Measurements from ENCODE around the gene PDGFA. TPM values are rescaled to one million over a fixed set of nuclear protein-coding genes. Genes with fewer than 3 reads are reported as not detected.

PDGFA gene
- total and polyA plus RNA-seq, 2 experiments from 2014 or later: 35.6 to 43.1 TPM

DNA sequence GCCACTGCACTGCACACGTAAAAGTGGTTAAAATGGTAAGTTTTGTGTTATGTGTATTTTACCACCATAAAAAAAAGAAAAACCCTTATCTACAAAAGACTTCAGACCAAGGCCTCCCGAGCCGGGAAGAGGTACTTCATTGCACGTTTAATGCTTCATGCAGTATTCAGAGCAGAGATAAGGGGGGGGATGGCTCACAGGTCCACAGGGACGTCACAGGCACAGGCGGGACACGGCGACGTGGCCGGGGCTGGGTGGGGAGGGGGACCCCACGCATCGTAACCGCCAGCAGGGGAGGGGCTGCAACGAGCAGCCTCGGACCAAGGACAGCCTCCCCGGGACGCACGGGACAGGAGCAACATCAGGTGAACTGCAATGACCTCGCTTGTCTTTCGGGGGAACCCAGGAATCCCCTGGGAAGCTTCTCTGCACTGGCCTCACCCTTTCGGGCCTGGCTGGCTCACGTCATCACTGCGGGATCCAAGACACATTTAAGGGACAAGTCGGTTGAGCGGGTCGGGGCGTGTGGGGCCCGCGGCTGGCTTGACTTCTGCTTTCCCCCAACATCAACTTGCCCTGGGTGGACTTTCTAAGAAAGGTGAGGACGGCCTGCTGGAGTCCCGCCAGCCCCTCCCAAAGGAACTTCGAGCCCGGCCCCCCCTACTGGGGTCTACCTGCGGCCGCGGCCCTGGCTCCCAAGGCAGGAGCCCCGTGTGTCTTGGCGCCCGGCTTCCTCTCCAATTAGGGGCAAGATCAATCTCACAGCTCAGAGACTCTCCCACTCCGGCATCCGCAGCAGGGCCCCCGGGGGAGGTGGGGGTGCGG, 29.6 kb upstream of the PDGFA start:
- H3K27me3 ChIP-seq (ENCODE audit: insufficient read depth): no peaks in the 10 kb centered on the region
- H3K27ac Mint-ChIP-seq: 0 out of 2 replicates have a peak overlapping the region, but pooled peaks have one; percentile 47
- no peaks in the 10 kb centered on the region for H3K79me2 ChIP-seq (replicated peaks; ENCODE audit: insufficient read depth)
- H3F3A ChIP-seq (replicated peaks; ENCODE audit: low read depth): no peaks in the 10 kb centered on the region
- DNase-seq (ENCODE audit: low spot score) (no peak), ATAC-seq (peak; percentile 28; the same call in 2 of the 3 replicates)
- H3K27me3 Mint-ChIP-seq (ENCODE audit: insufficient read depth, low read depth, poor library complexity): peaks cover 6% of the 10 kb centered on the region
- H2AFZ ChIP-seq: no peak overlapping the region
- H3K4me3 Mint-ChIP-seq: no peak overlapping the region
- peaks cover 10% of the 10 kb centered on the region for H3K36me3 Mint-ChIP-seq (ENCODE audit: low read depth)
- H3K36me3 ChIP-seq (ENCODE audit: insufficient read depth): no peaks in the 10 kb centered on the region
- H3K27ac ChIP-seq (ENCODE audit: low read depth): no peak overlapping the region
- no peak overlapping the region for H3K4me3 ChIP-seq
- no peaks in the 10 kb centered on the region for H3K4me1 Mint-ChIP-seq
- no peaks in the 10 kb centered on the region for H3K9me2 ChIP-seq (ENCODE audit: insufficient read depth)
- H4K20me1 ChIP-seq (replicated peaks; ENCODE audit: insufficient read depth): no peaks in the 10 kb centered on the region
- TF ChIP-seq EZH2 (IDR thresholded peaks at IDR 0.05; ENCODE audit: low read depth, unreplicated experiment) (no peak), STAT1 (IDR thresholded peaks at IDR 0.05; ENCODE audit: unreplicated experiment) (no peak), POLR2AphosphoS5 (IDR thresholded peaks at IDR 0.05; ENCODE audit: low read depth) (no peak), NANOG (IDR thresholded peaks at IDR 0.05; ENCODE audit: borderline replicate concordance) (no peak)
- TF ChIP-seq, protein P1, sequence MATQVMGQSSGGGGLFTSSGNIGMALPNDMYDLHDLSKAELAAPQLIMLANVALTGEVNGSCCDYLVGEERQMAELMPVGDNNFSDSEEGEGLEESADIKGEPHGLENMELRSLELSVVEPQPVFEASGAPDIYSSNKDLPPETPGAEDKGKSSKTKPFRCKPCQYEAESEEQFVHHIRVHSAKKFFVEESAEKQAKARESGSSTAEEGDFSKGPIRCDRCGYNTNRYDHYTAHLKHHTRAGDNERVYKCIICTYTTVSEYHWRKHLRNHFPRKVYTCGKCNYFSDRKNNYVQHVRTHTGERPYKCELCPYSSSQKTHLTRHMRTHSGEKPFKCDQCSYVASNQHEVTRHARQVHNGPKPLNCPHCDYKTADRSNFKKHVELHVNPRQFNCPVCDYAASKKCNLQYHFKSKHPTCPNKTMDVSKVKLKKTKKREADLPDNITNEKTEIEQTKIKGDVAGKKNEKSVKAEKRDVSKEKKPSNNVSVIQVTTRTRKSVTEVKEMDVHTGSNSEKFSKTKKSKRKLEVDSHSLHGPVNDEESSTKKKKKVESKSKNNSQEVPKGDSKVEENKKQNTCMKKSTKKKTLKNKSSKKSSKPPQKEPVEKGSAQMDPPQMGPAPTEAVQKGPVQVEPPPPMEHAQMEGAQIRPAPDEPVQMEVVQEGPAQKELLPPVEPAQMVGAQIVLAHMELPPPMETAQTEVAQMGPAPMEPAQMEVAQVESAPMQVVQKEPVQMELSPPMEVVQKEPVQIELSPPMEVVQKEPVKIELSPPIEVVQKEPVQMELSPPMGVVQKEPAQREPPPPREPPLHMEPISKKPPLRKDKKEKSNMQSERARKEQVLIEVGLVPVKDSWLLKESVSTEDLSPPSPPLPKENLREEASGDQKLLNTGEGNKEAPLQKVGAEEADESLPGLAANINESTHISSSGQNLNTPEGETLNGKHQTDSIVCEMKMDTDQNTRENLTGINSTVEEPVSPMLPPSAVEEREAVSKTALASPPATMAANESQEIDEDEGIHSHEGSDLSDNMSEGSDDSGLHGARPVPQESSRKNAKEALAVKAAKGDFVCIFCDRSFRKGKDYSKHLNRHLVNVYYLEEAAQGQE (IDR thresholded peaks at IDR 0.05; ENCODE audit: unreplicated experiment): no peak
- TF ChIP-seq, protein P2, sequence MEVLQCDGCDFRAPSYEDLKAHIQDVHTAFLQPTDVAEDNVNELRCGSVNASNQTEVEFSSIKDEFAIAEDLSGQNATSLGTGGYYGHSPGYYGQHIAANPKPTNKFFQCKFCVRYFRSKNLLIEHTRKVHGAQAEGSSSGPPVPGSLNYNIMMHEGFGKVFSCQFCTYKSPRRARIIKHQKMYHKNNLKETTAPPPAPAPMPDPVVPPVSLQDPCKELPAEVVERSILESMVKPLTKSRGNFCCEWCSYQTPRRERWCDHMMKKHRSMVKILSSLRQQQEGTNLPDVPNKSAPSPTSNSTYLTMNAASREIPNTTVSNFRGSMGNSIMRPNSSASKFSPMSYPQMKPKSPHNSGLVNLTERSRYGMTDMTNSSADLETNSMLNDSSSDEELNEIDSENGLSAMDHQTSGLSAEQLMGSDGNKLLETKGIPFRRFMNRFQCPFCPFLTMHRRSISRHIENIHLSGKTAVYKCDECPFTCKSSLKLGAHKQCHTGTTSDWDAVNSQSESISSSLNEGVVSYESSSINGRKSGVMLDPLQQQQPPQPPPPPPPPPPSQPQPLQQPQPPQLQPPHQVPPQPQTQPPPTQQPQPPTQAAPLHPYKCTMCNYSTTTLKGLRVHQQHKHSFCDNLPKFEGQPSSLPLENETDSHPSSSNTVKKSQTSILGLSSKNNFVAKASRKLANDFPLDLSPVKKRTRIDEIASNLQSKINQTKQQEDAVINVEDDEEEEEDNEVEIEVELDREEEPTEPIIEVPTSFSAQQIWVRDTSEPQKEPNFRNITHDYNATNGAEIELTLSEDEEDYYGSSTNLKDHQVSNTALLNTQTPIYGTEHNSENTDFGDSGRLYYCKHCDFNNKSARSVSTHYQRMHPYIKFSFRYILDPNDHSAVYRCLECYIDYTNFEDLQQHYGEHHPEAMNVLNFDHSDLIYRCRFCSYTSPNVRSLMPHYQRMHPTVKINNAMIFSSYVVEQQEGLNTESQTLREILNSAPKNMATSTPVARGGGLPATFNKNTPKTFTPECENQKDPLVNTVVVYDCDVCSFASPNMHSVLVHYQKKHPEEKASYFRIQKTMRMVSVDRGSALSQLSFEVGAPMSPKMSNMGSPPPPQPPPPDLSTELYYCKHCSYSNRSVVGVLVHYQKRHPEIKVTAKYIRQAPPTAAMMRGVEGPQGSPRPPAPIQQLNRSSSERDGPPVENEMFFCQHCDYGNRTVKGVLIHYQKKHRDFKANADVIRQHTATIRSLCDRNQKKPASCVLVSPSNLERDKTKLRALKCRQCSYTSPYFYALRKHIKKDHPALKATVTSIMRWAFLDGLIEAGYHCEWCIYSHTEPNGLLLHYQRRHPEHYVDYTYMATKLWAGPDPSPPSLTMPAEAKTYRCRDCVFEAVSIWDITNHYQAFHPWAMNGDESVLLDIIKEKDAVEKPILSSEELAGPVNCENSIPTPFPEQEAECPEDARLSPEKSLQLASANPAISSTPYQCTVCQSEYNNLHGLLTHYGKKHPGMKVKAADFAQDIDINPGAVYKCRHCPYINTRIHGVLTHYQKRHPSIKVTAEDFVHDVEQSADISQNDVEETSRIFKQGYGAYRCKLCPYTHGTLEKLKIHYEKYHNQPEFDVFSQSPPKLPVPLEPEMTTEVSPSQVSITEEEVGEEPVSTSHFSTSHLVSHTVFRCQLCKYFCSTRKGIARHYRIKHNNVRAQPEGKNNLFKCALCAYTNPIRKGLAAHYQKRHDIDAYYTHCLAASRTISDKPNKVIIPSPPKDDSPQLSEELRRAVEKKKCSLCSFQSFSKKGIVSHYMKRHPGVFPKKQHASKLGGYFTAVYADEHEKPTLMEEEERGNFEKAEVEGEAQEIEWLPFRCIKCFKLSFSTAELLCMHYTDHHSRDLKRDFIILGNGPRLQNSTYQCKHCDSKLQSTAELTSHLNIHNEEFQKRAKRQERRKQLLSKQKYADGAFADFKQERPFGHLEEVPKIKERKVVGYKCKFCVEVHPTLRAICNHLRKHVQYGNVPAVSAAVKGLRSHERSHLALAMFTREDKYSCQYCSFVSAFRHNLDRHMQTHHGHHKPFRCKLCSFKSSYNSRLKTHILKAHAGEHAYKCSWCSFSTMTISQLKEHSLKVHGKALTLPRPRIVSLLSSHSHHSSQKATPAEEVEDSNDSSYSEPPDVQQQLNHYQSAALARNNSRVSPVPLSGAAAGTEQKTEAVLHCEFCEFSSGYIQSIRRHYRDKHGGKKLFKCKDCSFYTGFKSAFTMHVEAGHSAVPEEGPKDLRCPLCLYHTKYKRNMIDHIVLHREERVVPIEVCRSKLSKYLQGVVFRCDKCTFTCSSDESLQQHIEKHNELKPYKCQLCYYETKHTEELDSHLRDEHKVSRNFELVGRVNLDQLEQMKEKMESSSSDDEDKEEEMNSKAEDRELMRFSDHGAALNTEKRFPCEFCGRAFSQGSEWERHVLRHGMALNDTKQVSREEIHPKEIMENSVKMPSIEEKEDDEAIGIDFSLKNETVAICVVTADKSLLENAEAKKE (CRISPR knock-in tag; IDR thresholded peaks at IDR 0.05): no peak
- H3K4me2 ChIP-seq: no peak overlapping the region
- no peaks in the 10 kb centered on the region for H3K4me1 ChIP-seq (ENCODE audit: insufficient read depth)
- peaks cover 4% of the 10 kb centered on the region; the same call in 1 of the 3 replicates for H3K9me3 Mint-ChIP-seq

All from GM23338 (cell line).